HPDE6-E6E7 (cell line): ENCODE measurements around the gene RELN.

Experiments
- DNase-seq: peaks from one replicate; pipeline ENCODE4 v3.0.0; 2011; ENCODE audit warnings: missing footprints; ENCODE audit errors: extremely low spot score

The RELN gene

GRCh38 chr7:103718482-103719061 lies 270.9 kb downstream of the RELN start:
- DNase-seq = peak; percentile 4

GRCh38 chr7:103717574-103717973 lies 271.9 kb downstream of the RELN start:
- no peak for DNase-seq

GRCh38 chr7:103715376-103716120 lies 273.9 kb downstream of the RELN start:
- no peak for DNase-seq

DNA sequence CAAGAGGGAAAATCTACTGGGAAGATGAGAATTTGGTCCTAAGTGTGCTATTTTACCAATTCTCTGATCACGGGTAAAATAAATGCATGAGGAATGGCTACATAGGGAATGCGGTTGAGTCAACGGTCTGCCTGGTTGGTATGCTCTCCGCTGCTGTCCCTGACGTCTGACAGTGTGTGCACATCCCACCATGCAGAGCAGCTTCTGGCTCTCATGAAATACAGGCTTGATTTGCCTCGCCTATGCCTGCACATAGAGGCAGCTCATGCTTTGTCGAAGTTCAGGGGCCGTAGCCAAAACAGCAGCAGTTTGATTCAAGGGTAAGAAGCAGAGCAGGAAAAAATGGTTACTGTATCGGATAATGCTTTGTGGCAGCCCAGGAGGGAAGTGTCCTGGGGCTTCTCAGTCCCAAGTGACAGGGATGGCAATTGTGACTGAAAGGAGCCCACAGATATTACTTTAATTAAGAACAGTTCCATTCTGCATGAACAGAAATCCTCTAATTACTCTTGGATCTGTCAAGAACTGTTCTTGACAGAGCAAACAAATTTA lies 275.0 kb downstream of the RELN start:
- DNase-seq = no peak

DNA sequence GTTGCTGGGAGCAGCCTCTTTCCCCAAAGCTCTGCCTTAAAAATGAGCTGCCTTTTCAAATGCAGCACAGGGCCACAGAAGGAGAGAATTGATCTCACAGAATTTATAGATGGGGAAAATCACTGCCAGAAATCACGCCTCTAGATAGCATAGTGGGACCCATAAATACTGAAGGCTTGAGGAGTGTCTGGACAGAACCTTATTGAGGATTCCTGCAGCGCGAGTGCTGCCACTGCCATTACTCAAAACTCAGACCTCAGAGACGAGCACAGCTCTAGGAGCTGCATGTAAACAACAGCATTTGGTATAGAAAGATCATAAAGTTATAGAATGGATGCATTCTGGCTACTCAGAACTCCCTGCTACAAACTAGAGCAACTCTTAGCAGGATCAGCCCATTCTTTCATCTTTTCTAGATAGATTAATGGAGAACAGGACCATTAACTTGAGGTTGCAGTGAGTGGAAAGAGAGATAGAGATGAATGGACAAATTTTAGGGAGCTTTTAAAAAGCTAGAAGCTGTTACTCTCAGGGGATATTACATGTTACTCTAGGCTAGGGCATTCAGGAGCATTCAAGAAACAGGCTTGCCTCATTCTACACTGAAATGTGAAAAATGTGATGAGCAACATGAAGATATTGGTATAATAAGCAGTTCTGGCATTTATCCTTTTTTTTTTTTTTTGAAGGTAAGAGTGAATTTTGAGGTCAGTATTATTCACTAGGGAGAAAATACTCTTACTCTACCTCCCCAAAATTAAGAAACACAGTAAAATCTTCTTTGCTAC lies 276.3 kb downstream of the RELN start:
- no peak for DNase-seq

DNA sequence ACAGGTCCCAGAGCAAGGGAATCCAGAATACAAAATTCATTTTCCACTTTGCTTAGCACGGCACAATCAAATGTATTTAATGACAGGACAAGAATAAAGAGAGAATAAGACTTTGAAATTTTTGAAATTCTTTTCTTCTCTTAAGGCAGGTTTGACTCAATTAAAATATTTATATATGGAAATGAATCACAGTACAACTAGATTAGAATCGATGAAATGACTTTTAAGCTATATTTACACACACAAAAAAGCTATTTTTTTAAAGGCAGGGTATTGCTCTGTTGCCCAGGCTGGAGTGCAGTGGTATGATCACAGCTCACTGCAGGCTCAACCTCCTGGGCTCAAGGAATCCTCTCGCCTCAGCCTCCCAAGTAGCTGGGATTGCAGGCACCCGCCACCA lies 278.0 kb downstream of the RELN start:
- DNase-seq = no peak

DNA sequence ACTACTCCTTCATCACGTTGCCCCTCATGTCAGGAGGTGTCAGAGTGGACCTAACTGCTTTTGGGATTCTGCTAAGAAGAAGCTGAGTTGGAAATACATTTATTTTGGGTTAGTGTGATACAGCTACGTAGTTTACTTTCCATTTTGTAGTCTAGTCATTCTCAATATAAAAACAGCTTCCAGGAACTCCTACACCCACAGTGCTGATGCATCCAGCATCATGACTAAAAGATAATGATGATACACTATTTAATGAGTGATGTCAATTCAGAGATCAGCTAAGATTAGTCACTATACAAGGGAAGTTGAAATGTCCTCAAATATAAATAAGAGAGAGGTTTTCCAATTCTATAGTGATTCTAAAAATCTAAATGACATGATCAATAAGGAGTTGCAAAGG lies 279.2 kb downstream of the RELN start:
- no peak for DNase-seq

GRCh38 chr7:103706805-103707204 lies 282.7 kb downstream of the RELN start:
- no peak for DNase-seq

DNA sequence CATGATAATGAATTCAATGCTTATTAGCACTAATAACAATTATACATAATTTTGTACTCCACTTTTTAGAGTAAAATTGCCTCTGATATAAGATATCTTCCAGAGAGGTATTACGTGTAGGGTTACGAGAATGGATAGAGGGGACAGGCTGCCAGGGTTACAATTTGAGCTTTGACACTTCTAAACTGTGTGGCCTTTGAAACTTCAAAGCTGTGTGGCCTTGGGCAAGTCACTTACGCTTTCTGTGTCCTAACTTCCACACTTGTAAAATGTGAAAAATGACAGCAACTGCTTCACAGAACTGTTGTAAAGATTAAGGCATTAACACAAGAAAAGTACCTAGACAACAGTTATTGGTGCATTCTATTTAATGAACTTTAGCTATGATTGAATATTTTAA lies 283.9 kb downstream of the RELN start:
- no peak for DNase-seq

- no peak for DNase-seq
Measured at GRCh38 chr7:103704701-103705100, 284.8 kb downstream of the RELN start.

- DNase-seq = no peak
Measured at GRCh38 chr7:103702982-103703381, 286.5 kb downstream of the RELN start.

- no peak for DNase-seq
Measured at GRCh38 chr7:103702454-103702853, 287.0 kb downstream of the RELN start.

DNA sequence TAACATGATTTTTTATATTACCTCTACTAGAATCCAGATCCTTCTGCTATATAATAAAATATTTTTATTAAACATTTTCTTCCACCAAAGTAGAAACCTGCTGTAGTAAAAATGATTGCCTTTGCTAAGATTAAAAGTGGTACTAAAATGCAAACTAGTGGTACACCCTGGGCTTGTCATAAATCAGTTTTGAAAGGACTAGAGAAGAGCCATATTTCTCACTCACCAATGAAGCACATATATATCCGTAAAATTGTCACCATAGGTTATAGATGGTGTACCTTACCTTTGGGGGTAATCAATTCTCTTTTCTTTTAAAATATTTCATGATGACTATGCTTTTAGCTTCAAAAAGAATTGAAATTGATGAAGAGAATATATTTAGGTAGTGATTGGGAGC lies 290.4 kb downstream of the RELN start:
- no peak for DNase-seq

DNA sequence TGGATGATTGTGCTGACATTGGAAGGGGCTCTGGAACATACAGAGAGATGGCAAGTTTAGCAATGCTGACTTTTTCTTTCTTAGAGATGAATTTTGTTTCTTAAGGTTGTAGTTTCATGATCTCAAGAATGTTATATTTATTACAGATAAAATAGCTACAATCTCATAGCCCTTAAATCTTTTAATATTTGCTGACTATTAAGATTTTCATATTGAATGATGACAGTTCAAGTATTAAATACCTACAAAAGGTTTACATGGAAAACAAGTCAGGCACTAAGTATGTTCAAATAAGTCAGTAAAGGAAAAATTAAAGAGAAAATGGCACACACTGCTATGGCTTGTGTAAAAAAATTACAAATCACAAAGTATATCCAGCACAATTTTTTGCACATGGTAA lies 291.4 kb downstream of the RELN start:
- no peak for DNase-seq

GRCh38 chr7:103695521-103695920 lies 293.9 kb downstream of the RELN start:
- no peak for DNase-seq

GRCh38 chr7:103694304-103694703 lies 295.2 kb downstream of the RELN start:
- no peak for DNase-seq

GRCh38 chr7:103691291-103691690 lies 298.2 kb downstream of the RELN start:
- no peak for DNase-seq

- DNase-seq = no peak
Measured at GRCh38 chr7:103690242-103690974, 299.1 kb downstream of the RELN start.

DNA sequence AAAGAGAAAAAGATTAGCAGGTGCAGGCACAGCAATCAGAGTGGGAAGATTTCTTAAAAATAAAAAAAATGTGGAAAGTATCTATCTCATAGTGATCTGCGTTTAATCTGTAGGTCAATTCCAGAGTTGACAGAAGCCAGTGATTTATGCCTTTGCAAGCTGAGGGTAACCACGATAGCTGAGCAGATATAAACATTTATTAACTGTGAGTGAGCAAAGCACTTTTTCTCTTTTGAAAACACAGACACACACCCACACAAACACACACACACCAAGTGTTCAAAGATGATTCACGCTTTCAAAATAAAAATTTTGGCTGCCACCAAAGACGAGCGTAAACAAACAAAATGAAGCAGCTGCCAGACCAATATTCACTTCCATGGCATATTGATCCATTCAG lies 300.2 kb downstream of the RELN start:
- no peak for DNase-seq

- DNase-seq = no peak
Measured at GRCh38 chr7:103687951-103688350, 301.5 kb downstream of the RELN start.

DNA sequence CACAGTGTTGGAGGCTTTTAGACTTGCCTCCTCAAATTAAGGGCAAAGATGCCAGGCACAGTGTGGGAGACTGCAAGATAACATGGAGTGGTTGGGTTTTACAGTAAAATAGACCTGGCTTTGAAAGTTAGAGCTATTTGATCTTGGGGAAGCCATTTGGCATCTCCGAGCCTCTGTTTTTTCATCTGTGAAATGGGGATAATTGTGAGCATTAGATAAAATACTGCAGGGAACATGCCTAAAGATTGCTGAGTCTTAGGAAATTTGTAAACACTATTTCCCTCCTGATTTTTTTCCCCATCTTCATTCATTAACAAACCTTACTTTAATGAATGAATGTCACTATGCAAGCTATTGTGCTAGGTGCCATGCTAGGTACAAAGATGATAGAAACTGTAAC lies 302.2 kb downstream of the RELN start:
- DNase-seq = no peak

- no peak for DNase-seq
Measured at GRCh38 chr7:103686763-103687162, 302.7 kb downstream of the RELN start.
